Fibroblast of villous mesenchyme (primary cell): ENCODE data around the gene WDR18. TPM values are rescaled to one million over a fixed set of nuclear protein-coding genes. Genes with fewer than 3 reads are reported as not detected.

Source experiments
- DNase-seq: peaks from one replicate; pipeline ENCODE4 v3.0.0-alpha.2; 2010; ENCODE audit warnings: low read depth
- H3K4me3 ChIP-seq: 2 replicates; pipeline ENCODE4 v1.5.1; 2011; ENCODE audit warnings: low read depth, mild to moderate bottlenecking, low read length
- CTCF ChIP-seq: IDR thresholded peaks from 2 replicates; pipeline ENCODE4 v1.5.1; 2012; ENCODE audit warnings: low read depth, mild to moderate bottlenecking, low read length; ENCODE audit not compliant: insufficient read depth
- total RNA-seq: library from RNA; depleted of rRNA; stranded (reverse); fragments of >200 nt; gene quantifications from 2 replicates; pipeline ENCODE4 v1.2.3, GENCODE V29; 2012

WDR18 gene
- total RNA-seq, 1 donor = 49.7 TPM

- no peak for DNase-seq
- TF ChIP-seq CTCF = no peak
- no peak overlapping the region for H3K4me3 ChIP-seq
Measured at GRCh38 chr19:1003283-1003682, 19.1 kb downstream of the WDR18 start.

DNA sequence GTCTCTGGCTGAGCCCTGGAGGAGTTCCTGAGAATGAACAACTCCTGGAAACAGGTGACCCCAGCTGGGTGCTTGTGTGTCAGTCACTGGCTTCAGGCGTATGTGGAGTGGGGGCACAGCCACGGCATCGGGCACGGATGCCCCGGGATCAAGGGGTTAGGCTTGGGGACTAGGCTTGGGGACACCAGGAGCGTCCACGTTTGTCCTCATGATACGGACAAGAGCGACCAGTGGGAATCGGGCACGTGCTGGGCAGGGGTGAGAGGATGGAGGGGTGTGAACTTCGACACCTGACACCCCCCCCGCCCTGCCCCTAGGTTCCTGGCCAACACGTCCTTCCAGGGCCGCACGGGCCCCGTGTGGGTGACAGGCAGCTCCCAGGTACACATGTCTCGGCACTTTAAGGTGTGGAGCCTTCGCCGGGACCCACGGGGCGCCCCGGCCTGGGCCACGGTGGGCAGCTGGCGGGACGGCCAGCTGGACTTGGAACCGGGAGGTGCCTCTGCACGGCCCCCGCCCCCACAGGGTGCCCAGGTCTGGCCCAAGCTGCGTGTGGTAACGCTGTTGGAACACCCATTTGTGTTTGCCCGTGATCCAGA lies 20.2 kb downstream of the WDR18 start:
- TF ChIP-seq CTCF = no peak
- no peak for DNase-seq
- H3K4me3 ChIP-seq = no peak overlapping the region

GRCh38 chr19:1004803-1005664 lies 20.9 kb downstream of the WDR18 start:
- H3K4me3 ChIP-seq = no peak overlapping the region
- DNase-seq = no peak
- no peak for TF ChIP-seq CTCF

DNA sequence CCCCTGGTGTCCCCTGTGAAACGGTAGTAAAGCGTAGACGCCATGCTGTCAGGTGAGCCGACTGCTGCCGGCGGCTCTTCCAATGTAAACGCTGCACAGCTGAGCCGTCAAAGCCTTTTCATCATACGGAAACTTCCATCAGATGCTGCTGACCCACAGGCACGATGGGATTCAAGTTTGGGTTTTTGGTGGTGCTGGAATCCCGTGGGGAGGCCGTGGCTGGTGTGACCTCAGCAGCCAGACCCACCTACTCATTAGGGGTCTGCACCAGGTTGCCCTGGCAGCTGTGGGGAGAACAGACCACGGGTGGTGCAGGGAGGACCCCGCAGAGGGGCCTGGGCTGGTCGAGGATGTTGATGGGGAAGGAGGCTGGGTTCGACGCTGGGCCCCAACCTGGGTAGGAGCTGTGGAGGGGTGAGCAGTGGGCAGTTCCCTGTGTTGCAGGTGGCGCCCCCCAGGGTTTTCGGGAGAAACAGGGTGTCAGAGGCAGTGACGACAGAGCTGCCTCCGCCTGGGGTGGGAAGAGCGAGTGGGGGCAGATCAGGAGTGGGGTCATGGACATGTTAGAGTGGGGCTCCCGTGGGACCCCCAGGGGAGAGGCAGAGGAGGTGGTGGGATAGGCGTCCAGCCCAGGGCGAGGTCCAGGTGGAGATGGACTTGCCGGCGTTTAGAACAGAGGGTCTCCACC lies 22.7 kb downstream of the WDR18 start:
- DNase-seq = no peak
- no peak overlapping the region for H3K4me3 ChIP-seq
- no peak for TF ChIP-seq CTCF

- H3K4me3 ChIP-seq = no peak overlapping the region
- TF ChIP-seq CTCF = no peak
- DNase-seq = no peak
Measured at GRCh38 chr19:1007399-1008251, 23.5 kb downstream of the WDR18 start.
